ENCODE results near the gene DRG2. TPM values are rescaled to one million over a fixed set of nuclear protein-coding genes. Genes with fewer than 3 reads are reported as not detected.

The DRG2 gene
- polyA plus RNA-seq (2013, experiment 1 of 2; ENCODE audit: insufficient read length) = 29.5 TPM
- 24.5 TPM for polyA plus RNA-seq (2013, experiment 2 of 2; ENCODE audit: insufficient read length)

GRCh38 chr17:18087610-18088491 is at the start of gene DRG2:
DRG2 (plus strand) TSS chr17:18087948; CDS start chr17:18088024, 76 bp downstream.
- peak; percentile 89 for DNase-seq

GRCh38 chr17:18038149-18038850 is 49.4 kb upstream of the DRG2 start:
- DNase-seq = no peak

- peak; percentile 98 for DNase-seq
Measured at GRCh38 chr17:18038861-18039534, 48.8 kb upstream of the DRG2 start, which contains the start of the genes ATPAF2 and GID4. ATPAF2 (minus strand) TSS chr17:18039168; CDS start chr17:18039013, 155 bp downstream. GID4 (plus strand) TSS chr17:18039408; CDS start chr17:18039465, 57 bp downstream.

GRCh38 chr17:18039535-18040260 is 48.0 kb upstream of the DRG2 start:
- peak; percentile 23 for DNase-seq

- no peak for DNase-seq
Measured at GRCh38 chr17:18040261-18040858, 47.4 kb upstream of the DRG2 start.

- peak; percentile 27 for DNase-seq
Measured at GRCh38 chr17:18041776-18042175, 46.0 kb upstream of the DRG2 start.

GRCh38 chr17:18042983-18043382 is 44.8 kb upstream of the DRG2 start:
- DNase-seq = no peak

GRCh38 chr17:18043491-18043890 is 44.3 kb upstream of the DRG2 start:
- peak; percentile 23 for DNase-seq

- no peak for DNase-seq
Measured at GRCh38 chr17:18044609-18045008, 43.1 kb upstream of the DRG2 start.

- no peak for DNase-seq
Measured at GRCh38 chr17:18045691-18046350, 41.9 kb upstream of the DRG2 start.

GRCh38 chr17:18055597-18055996 is 32.2 kb upstream of the DRG2 start:
- no peak for DNase-seq

- no peak for DNase-seq
Measured at GRCh38 chr17:18056214-18056613, 31.5 kb upstream of the DRG2 start.

GRCh38 chr17:18059283-18059682 is 28.5 kb upstream of the DRG2 start:
- DNase-seq = no peak

GRCh38 chr17:18064053-18064452 is 23.7 kb upstream of the DRG2 start:
- DNase-seq = no peak

- no peak for DNase-seq
Measured at GRCh38 chr17:18065546-18065945, 22.2 kb upstream of the DRG2 start.

- DNase-seq = no peak
Measured at GRCh38 chr17:18066866-18067265, 20.9 kb upstream of the DRG2 start.

- DNase-seq = no peak
Measured at GRCh38 chr17:18069101-18069500, 18.6 kb upstream of the DRG2 start.

- peak; percentile 31 for DNase-seq
Measured at GRCh38 chr17:18070861-18071340, 16.8 kb upstream of the DRG2 start.

GRCh38 chr17:18071751-18072150 is 16.0 kb upstream of the DRG2 start:
- DNase-seq = no peak

- DNase-seq = no peak
Measured at GRCh38 chr17:18074566-18075272, 13.0 kb upstream of the DRG2 start.

All from fibroblast of skin of back (primary cell).